HEK293 (cell line): ENCODE measurements around the gene HMGXB3.

Experiments used
- ZNF530 ChIP-seq: fragments of 450-650 bp; formaldehyde crosslinking; IDR thresholded peaks from 2 replicates; pipeline ENCODE4 v1.5.1; 2016; ENCODE audit warnings: low read depth, missing biosample characterization, missing genetic modification characterization
- TF ChIP-seq, protein P1 (sequence below): fragments of 450-650 bp; formaldehyde crosslinking; IDR thresholded peaks from 2 replicates; pipeline ENCODE4 v1.5.1; 2016; ENCODE audit warnings: missing biosample characterization, missing genetic modification characterization

- TF ChIP-seq, protein P1, sequence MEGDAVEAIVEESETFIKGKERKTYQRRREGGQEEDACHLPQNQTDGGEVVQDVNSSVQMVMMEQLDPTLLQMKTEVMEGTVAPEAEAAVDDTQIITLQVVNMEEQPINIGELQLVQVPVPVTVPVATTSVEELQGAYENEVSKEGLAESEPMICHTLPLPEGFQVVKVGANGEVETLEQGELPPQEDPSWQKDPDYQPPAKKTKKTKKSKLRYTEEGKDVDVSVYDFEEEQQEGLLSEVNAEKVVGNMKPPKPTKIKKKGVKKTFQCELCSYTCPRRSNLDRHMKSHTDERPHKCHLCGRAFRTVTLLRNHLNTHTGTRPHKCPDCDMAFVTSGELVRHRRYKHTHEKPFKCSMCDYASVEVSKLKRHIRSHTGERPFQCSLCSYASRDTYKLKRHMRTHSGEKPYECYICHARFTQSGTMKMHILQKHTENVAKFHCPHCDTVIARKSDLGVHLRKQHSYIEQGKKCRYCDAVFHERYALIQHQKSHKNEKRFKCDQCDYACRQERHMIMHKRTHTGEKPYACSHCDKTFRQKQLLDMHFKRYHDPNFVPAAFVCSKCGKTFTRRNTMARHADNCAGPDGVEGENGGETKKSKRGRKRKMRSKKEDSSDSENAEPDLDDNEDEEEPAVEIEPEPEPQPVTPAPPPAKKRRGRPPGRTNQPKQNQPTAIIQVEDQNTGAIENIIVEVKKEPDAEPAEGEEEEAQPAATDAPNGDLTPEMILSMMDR (tag by site-specific recombination): no peak
- TF ChIP-seq ZNF530 (tag by site-specific recombination): no peak
These were observed 59.1 kb downstream of the HMGXB3 start for GRCh38 chr5:150059623-150060022.
